GM18861 (cell line): Measurements from ENCODE around the gene TXNL4A.

Experiments
- ATAC-seq: cut with Tn5 transposase; IDR thresholded peaks from one replicate; pipeline ENCODE4 v1.9.1; 2021; ENCODE audit not compliant: unreplicated experiment

The TXNL4A gene

DNA sequence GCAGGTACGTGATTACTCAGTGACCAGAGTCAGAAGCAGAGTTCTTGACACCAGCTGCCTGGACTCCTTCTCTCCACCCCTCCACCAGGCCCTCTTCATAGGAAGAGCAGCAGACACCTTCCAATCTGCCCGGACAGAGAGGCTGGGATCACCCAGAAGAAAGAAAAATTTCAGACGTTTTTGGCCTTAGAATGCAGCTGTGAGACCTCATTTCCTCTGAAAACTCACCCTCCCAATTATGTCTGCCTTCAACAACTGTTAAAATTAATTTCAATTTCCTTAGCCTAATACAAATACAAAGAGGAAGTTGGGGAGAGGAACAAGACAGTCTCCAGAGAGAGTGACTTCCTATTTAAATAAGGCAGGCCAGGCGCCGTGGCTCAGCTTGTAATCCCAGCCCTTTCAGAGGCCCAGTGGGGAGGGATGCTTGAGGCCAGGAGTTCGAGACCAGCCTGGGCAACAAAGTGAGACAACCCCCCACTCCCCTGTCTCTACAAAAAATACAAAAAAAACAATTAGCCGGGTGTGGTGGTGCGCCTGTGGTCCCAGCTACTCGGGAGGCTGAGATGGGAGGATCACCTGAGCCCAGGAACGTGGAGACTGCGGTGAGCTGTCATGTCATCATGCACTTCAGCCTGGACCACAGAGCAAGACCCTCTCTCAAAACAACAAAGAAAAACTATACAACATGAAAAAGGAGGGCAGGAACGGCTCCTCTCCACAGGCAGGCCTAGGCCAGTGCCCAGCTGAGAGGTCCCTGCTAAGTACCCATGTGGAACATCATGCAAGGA lies 38.5 kb downstream of the TXNL4A start:
- ATAC-seq = no peak

DNA sequence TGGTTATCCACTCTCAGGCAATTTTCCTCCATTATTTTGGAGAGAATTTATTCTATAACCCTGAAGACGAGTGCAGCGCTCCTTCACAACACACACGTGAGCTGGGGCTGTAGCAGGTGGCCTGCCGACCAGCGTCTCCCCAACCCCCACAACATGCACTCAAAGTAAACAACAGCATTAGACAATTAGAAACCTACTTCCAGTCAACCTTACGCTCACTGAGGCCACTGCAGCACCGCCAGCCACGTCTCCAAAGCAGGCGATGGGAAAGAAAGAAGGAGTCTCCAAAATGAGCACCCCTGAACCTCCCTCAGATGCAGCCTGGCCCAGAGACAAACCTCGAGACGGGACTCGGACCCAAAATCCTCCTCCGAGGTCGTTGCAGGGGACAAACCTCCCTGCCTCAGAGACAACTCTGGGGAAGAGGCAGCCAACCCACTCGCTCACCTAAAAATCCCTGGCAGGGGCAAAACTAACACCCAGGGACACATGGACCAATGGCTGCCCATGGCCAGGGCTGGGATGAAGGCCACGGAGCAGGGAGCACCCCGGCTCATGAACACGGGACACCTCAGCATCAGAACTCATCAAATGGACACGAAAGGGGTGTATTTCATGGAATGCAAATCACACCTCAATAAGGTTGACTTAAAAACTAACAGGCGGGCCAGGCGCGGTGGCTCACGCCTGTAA lies 39.5 kb downstream of the TXNL4A start:
- ATAC-seq = no peak

DNA sequence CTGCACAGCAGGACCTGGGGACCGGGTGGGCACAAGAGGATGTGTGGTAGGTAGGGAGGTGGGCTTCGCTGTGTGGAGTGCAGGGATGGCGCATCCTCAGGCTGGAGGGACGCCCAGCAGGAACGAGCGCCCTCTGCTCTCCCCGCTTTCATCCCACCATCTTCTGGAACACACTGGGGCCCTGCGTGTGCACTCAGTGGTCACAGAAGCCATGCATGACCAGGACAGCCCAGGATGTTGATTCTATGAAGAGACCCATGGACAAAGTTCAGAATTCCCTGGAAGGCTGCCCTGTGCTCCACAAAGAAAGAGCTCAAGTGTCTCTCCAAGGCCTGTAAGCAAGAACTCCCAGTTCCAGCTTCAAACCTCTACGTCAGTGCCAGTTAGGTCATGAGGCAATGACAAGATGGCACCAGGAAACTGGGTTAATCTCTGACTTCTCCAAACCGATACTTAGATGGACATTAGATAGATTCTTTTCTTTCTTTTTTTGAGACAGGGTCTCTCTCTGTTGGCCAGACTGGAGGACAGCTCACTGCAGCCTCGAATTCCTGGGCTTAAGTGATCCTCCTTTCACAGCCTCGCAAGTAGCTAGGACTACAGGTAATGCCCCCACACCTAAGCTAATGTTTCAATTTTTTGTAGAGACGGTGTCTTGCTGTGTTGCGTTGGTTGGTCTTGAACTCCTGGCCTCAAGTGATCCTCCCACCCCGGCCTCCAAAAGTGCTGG lies 40.3 kb downstream of the TXNL4A start:
- ATAC-seq = no peak

DNA sequence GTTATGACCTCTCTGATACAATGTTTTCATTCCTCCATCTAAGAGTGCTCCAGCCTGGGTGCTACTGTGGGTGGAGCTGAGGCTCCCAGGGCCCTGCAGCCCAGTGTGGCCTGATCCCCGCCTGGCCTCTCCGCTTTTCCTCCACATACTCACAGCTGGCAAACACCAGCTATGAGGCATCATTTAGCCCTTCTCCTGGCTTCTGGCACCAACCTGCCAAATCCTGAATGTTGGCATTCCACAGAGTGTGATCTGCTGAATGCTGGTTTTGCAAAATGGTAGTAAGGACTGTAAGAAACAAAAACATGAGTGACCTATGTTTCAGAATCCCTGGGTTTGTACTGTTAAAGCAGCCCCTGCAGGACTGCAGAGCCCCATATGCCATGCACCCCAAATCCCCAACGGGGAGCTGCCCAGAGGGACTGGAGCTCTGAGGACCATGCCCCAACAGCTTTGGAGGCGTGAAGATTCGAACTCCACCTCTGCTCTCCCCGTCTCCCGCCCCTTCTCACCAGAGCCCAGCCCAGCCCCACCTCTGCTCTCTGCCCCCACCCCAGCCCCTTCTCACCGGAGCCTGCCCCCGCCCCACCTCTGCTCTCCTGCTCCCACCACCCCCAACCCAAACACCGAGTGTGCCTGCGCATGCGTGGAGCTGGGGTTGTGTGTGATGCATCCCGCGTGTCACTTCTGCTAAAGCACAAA lies 41.2 kb downstream of the TXNL4A start:
- ATAC-seq = no peak

DNA sequence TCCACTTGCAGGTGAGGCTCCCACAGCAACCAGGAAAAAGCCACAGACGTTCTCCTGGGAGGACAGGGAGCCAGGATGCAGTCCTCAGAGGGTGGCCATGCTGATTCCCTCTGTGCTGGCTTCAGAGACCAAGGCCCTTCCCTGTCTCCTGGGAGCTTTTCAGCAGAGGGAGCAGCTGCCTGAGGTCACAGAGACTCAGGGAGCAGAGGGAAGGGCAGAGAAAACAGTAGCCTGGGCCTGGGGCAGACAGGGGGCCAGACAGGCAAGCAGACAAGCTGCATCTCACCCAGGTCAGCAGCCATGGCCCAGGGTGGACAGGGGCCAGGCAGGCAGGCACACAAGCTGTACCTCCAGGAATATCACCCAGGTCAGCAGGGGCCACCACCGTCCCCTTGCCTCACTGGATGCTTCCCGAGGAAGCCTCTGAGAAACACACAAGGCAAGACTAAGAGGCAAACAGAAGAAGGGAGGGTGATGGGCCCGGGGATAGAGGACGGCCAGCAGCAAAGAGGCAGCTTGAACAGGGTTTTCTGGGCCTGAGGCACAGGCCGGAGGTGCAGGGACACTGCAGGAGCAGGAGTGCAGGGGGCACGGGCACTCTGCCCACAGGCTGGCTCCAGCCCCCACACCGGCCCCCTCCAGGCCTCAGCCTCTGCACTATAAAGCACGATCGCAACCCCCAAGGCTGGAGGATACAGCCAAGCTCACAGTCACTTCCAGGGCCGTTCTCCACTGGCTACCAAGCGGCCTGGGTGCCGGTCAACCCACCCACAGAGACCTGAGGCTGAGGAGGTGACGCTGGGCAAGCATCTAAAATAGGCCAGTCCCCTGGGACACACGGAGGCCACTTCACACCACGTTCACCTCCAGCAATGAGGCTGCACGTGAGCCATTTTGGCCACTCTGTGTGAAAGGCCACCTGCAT lies 43.0 kb downstream of the TXNL4A start:
- no peak for ATAC-seq

DNA sequence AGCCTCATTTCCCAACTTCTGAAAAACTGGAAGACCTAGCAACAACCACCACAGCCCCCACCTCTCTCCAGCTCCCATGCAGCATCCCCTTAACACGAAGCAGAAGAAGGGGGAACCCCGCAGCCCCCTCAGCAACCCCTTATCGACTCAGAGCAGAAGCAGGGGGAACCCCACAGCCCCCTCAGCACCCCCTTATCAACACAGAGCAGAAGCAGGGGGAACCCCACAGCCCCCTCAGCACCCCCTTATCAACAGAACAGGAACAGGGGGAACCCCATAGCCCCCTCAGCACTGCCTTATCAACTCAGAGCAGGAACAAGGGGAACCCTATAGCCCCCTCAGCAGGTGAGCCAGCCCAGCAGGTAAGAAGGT lies 43.6 kb downstream of the TXNL4A start:
- no peak for ATAC-seq

DNA sequence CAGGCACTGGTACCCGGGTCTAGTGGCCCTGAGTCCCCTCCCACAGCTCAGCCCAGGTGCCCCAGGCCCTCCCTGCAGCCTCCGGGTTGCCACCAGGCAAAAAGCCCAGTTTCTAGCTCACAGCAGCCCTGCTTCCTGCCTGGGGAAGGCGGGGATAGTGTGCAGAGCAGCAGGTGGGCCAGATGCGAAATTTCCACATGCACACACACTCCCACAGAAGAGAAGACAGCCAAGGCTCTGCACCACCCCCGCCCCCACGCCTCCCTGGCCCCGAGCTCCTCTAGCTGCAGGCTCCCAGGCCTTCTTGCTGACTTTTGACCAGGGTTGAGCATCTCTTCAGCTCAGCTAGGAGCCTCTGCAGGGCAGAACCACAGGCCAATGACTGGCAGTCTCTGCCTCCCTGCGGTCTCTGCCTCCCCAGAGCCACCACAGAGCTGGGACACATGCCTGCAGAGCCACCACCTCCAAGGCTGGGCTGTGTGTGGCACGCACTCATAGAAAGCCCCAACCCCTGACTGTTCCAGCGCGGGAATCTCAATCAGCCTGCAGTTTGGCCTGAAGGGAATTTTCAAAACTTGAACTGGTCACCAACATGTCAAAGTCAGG lies 44.1 kb downstream of the TXNL4A start:
- no peak for ATAC-seq

DNA sequence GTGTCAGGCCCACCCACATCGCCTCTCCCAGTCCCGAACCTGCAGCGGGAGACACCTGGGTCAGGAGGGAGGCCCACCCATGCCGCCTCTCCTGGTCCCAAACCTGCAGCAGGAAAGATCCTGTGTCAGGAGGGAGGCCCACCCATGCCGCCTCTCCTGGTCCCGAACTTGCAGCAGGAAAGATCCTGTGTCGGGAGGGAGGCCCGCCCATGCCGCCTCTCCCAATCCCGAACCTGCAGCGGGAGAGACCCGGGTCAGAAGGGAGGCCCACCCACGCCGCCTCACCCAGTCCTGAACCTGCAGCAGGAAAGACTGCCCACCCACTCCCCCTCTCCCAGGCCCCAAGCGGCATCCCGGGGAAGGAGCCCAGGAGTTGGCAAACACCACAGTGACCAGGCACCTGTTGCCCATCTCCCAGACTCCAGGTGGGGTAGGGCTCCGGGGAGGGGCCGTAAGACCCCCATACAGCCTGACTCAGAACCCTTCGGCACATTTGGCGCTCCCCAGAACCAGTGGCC lies 44.7 kb downstream of the TXNL4A start:
- ATAC-seq = no peak

DNA sequence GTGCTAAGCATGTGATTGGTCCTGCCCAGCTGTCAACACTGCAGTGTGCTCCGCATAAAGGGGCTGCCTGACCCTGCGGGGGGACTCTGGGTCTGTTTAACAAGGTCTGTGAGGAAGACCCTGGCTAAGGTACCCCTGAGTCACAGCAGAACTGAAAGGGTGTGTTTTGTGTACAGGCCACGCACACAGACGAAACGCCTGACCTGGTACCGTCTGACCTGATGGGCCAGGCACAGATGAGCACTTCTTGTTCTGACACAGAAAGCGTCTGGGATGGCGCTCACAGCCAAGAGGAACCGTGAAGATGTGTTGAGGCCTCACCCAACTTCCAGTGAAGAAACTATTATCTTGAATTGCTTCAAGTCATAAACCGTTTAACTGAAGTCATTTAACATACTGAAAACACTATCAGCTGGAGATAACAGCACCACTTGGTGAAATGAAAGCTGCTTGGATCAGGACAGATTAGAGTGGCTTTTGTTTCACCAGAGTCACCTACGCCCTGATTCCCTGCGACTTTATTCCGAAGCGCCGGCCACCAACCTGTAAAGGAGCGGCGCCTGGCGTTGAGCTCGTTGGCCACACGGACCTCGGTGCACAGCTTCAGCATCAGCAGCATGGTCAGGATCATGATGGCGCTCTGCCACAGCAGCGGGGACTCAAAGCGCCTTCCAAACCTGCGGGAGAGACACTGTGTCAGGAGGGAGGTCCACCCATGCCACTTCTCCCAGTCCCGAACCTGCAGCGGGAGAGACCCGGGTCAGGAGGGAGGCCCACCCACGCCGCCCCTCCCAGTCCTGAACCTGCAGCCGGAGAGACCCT lies 45.4 kb downstream of the TXNL4A start:
- ATAC-seq = no peak

DNA sequence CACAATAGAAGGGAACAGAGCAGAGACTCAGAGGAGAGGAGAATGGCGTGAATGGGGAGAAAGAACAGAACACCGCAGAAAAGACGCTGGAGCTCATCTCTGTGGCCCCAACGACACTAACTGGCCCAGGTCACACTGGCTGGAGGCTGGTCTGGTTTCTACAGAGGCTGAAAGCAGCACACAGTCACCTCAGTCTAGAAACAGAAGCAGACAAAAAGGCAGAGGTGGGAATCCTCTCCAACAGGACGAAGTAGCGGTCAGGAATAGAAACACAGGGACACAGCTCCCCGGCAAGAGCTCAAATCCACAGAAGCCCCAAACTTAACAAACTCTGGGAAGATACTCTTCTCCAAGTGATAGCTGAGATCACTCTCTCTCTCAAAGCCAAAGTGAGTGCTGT lies 46.2 kb downstream of the TXNL4A start:
- no peak for ATAC-seq

DNA sequence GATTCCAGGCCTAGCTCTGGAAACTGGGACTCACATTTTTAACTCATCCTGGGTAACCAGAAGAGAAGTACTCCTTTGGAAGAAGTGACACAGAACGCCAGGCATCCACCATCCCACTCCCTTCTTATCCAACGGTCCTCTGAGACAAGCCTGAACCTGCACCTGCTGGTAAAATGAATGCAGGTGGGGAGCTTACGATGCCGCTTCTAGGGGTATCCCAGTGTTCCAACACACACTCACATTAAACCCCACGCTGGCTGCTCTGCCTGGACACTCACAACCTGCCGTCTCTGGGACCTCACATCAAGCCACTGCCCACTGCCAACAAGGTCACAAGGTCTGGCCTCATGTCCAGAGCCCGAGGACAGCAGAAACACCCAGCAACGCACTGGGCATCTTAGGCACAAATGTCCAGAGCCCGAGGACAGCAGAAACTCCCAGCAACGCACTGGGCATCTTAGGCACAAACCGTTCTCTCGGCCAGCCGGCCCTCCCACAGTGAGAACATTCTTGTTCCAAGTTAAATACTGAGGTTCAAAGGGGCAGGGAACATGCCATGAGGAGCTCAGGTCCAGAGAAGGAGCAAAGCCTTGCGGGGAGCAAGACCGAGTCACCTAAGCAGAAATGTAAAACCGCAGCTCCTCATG lies 46.8 kb downstream of the TXNL4A start:
- ATAC-seq = no peak

DNA sequence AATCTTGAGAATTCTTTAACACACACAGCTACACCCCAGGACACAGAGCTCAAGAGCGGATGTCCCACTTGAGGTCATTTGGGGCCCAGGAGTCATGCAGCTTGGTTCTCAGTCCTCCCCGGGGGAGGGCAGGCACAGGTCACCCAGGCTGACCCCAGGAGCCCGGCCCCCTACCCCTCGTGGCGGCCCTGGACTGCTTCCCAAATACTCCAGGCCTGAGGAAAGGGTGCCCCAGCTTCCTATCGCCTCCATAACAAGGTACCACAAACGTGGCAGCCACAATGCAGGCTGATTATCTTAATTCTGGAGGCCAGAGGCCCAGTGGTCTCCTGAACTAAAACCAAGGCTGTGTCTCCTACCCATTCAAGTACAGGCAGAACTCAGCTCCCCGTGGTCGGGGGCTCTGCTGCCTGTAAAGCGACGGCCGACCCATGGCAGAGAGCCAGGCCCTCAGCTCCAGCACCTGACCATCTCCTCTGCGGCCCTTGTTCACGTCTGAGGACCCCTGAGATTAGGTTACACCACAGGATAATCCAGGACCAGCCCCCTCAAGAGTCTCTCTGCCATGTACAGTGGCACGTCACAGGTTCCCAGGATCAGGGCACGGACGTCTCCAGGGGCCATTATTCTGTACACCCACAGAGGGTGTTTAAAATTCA lies 47.4 kb downstream of the TXNL4A start:
- no peak for ATAC-seq

DNA sequence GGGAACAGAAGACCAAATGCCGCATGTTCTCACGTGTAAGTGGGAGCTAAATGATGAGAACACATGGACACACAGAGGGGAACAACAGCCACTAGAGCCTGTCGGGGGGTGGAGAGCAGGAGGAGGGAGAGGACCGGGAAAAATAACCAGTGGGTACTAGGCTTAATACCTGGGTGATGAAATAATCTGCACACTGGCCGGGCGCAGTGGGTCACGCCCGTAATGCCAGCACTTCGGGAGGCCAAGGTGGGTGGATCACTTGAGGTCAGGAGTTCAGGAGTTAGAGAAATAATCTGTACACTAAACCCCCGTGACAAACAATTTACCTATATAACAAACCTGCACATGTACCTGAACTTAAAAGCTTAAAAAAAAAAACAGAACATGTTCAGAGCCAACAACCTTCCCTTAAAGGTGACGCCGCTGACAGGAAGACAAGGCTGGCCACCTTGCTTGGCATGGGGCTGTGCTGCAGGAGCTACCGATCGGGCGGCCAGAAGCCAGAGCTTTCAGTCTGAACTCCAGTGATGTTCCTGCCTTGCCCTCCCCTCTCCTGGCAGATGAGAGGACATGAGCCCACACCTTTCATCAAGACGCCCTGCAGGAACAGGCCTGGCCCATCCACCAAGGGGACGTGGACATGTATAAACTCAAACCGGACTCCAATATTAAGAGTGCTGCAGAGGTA lies 48.1 kb downstream of the TXNL4A start:
- ATAC-seq = no peak

DNA sequence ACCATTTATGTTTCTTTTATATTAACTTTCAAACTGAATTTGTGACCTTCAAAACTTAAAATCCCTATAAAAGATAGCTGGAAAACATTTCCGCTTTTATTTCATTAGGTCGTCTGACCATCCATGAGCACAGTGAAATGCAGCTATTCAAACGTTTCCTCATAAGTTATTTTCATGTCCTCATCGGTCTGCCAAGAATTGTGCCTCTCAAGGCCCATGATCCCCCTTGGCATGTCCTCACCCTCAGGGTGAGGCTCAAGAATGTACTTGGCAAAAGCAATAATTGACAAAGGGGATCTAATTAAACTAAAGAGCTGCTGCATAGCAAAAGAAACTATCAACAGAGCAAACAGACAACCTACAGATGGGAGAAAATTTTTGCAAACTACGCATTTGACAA lies 49.3 kb downstream of the TXNL4A start:
- no peak for ATAC-seq

DNA sequence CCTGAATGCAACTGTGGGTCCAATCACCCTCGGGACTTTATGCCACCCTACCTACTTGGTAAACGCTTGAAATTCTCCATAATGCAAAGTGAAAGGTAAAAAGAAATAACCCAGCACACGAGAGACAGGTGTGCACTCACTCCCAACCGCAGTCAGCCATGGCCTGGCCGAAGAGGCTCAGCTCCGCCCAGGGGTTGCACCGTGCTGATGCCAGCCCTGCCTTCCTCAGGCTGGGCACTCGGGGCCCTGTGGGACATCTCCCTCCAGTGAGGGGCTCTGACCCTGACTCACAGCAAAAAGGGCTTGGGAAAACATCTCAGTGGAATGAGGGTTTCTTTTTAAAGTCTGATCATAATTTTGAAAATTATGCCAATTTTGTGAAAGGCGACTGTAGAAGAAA lies 50.2 kb downstream of the TXNL4A start:
- ATAC-seq = no peak

DNA sequence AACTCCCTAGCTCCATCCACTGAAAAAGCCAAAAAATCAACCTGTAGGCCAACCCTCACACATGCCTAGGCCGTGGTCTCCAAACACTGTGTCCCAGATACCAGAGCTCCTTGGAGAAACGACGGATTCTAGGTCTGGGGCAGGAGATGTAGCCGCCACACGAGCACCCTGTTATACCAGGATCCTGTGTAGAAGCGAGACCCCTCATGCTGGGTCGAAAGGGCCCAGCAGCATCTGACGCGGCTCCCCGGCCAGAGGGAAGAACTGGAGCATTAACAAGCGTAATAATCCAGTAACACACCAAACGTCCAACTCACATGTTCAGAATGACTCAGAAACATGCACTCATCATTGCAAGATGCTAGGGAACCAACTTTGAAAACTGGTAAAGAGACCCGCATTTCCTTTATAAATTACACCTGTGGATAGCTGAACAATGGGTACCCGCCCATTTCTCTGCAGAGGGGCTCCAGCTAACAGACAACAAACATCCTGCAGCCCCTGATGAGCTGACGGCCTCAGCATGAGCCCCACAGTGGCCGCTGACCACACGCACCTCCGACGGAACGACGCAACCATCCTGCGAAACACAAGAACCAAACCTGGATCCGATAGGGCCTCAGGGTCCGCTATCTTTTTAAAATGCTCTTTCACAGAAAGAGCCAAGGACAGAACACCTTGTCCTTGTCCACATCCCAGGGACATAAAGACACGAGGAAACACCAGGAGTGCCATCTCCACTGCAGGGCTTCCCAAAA lies 51.1 kb downstream of the TXNL4A start:
- ATAC-seq = no peak

DNA sequence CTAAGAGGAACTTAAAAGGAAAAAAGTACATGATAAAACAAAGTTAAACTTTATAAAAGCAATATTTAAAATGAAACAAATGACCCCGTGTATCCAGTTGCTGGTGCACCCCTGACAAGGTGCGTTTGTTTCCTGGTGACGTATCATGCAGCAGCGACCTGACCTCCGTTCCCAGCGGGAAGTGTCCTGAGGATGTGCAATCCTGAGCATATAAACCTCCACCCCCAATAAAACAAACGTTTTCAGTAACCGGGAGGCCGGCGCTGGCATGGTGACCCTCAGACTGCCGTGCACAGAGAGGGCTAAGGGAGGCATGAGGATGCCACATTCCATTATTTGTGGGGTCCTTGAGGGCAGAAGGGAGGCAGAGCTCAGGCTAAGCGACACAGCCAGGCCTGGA lies 51.7 kb downstream of the TXNL4A start:
- no peak for ATAC-seq
